GM20431 (cell line): ENCODE data around the gene AKTIP.

Experiments used
- in situ Hi-C: fragments of 300-500 bp; cut with MseI, MboI; formaldehyde crosslinking; loops from one replicate; pipeline ENCODE4 v1.15.0; 2020; ENCODE audit warnings: low sequenced_read_pairs; ENCODE audit not compliant: unreplicated experiment

Gene AKTIP

GRCh38 chr16:53484542-53484941 lies 18.5 kb downstream of the AKTIP start:
- in situ Hi-C loops: no loop called here

DNA sequence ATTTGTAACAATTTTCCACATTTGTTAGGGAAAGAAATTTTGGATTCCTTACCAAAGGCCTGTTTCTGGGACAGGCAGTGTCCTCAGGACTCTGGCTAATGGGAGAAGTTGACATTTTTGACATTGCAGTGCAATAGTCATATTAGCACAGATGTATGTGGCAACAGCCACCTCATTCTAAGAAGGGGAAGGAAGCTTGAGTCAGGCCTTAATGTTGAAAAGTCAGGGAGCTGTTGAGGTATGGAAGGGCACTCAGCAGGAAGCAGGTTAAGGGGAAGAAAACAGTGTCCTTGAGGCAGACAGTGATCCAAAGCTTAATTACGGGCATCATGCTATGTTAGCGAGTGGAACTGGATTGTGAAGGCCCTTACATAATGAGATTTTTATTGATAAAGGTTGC lies 20.9 kb downstream of the AKTIP start:
- in situ Hi-C loops: no loop called here

DNA sequence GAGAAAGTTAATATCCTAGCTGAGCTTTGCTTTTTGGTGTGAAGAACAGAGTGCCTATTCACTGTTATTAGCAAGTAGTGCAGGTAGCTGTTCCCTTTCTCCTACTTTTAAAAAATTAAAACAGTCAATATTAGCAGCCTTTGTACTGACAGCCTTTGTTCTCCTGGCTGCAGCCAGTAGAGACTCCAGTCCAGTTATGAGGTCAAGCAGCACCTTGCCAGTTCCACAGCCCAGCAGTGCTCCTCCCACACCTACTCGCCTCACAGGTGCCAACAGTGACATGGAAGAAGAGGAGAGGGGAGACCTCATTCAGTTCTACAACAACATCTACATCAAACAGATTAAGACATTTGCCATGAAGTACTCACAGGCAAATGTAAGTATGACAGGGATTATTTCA lies 22.6 kb downstream of the AKTIP start:
- in situ Hi-C loops: no loop called here

GRCh38 chr16:53478965-53479364 lies 24.0 kb downstream of the AKTIP start:
- in situ Hi-C loops: no loop called here

DNA sequence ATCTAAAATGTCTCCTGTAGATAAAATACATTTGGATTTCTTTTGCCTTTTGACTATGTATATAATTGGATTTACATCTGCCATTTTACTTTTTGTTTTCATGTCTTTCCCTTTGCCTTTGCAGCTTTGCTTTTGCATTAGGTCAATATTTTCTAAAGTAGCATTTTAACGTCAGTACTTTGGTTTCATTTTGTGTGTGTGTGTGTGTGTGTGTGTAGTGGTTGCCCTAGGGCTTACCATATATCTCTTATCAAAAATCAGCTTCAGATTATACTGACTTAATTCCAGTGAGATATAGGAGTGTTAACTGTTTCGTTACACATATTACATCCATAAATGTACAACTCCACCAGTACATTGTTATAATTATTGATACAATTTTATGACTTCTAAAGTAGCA lies 26.1 kb downstream of the AKTIP start:
- in situ Hi-C loops: no loop called here

DNA sequence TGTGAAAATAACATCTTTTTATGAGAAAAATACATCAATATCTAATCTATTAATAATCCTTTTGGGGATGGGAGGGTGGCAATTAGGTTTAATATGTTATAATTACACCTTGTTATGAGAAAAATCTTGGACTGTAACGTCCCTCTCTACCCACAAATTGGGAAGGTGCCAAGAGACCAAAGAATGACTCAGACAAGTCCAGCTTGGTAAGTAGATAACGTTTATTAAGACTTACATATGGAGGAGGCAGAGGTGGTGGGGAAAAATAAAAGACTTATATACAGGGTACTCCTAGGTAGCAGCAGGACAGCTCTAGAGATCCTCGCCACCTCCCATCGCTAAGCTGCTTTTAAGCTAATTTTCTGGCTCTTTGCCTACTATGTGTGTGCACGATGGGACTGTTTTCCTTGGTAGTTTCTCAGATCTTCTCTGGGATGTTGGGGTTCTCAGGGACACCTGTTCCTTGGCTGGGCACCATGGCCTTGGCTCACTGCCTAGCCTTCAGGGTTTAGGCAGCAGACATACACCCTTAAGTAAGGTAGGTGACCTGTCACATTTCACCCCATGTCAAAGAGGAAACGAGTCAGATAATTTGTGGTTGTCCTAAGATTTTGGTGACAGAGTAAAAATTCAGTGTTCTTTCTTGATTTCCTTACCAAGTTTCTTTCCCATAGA lies 37.3 kb downstream of the AKTIP start:
- in situ Hi-C loops: no loop called here

DNA sequence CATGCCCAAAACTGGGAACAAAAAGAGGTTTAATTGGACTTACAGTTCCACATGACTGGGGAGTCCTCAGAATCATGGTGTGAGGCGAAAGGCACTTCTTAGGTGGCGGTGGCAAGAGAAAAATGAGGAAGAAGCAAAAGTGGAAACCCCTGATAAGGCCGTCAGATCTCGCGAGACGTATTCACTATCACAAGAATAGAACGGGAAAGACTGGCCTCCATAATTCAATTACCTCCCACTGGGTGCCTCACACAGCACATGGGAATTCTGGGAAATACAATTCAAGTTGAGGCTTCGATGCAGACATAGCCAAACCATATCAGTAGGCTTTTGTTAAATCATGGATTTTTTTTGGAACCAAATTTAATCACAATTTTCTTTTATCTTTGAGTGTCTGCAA lies 44.4 kb downstream of the AKTIP start:
- in situ Hi-C loops: no loop called here

- in situ Hi-C loops: no loop called here
These were observed 45.3 kb downstream of the AKTIP start for GRCh38 chr16:53457670-53458069.

- in situ Hi-C loops: no loop called here
These were observed 46.4 kb downstream of the AKTIP start for GRCh38 chr16:53456625-53457024.

GRCh38 chr16:53453928-53454327 lies 49.1 kb downstream of the AKTIP start:
- in situ Hi-C loops: no loop called here

DNA sequence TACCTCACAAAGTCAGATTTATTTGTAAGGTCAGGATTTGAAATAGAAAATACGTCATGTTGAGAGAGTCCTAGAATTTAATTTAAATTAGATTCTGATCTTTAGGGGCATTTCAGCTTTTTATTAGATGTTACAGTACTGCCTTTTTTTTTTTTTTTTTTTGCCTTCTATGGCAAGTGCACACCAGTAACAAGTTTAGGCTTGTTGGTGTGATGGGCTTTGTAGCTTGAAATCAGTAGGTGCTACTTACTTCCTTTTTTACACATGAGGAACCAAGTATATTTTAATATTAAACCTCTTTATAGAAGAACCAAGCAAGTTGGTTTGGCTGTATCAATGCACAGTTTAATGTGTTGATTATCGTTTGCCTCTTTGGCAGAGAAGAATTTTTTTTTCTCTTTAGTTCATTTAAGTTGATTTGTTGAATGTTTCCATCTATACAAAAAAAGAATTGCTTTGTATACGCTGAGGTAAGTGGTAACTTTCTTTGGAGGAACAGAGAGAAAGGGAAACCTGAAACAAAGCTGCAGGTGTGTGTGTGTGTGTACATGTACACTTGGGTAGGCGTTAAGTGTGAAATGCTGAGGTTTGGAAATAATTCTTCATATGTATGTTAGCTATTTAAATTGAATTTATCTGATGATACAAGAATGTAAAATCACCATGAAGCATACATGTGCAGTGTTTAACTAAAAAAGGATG lies 53.0 kb downstream of the AKTIP start:
- in situ Hi-C loops: no loop called here

DNA sequence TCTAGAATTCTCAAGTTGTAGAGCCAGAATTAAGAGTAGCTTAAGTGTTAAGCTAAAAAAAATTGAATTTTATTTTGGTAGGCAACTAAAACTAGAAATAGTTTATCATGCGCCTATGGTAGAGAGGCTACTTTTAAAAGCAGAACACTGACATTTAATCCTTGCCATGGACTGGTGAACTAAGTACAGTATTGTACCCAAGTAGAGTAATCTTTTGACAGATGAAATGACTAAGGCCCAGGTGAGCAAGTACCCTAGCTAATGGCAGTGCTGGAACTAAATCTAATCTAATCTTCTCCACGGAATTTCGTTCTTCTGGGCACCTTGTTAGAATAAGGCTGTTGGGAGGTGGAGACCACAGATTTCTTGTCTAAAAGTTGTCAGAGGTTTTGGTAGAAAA lies 56.9 kb downstream of the AKTIP start:
- in situ Hi-C loops: no loop called here

- in situ Hi-C loops: no loop called here
These were observed 57.5 kb downstream of the AKTIP start for GRCh38 chr16:53445534-53445933.
